ENCODE results near the gene PALM3. TPM values are rescaled to one million over a fixed set of nuclear protein-coding genes. Genes with fewer than 3 reads are reported as not detected.

PALM3 gene
- total and polyA plus RNA-seq, 2 experiments from 2014 or later: 16.6 to 45.8 TPM

DNA sequence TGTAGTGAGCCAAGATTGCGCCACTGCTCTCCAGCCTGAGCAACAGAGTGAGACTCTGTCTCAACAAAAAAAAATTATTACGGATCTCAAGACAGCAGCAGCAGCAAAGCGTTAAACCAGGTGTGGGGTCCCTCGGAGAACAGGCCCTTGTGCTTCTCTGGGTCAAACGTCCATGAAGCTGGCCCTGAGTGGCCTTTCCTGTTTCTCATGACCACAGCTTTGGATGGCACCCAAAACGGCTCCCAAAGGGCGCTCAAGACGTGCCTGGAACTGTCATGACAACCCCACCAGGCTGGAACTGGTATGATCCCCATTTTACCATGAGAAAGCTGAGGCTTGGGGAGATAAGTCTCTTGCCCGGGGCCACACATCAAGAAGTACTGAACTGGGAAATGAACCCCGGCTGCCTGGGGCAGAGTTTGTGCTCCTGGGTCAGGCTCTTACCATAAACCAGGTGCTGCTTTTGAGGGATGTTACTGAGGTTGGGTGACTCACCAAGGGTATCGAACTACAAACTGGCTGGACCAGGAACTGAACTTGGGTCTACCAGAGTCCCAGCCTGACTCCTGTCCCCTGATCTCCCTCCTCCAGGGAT is 40.3 kb upstream of the PALM3 start (continued):
- TF ChIP-seq ZNF462 (CRISPR knock-in tag; IDR thresholded peaks at IDR 0.05): no peak
- no peak for TF ChIP-seq CTCF (conservative IDR thresholded peaks at IDR 0.05; ENCODE audit: low read depth in 2 of 2)
- TF ChIP-seq POLR2AphosphoS5 (IDR thresholded peaks at IDR 0.05; ENCODE audit: low read depth): no peak
- no peak for TF ChIP-seq JUNB (IDR thresholded peaks at IDR 0.05; ENCODE audit: unreplicated experiment)

GRCh38 chr19:14101003-14101545 is 39.2 kb upstream of the PALM3 start:
- Histone ChIP-seq H3K4me3 (no peak overlapping the region), H3K4me2 (no peak overlapping the region), H3K36me3 (ENCODE audit: insufficient read depth) (no peaks in the 10 kb centered on the region), H4K20me1 (replicated peaks; ENCODE audit: insufficient read depth) (no peaks in the 10 kb centered on the region), H3K4me1 (ENCODE audit: insufficient read depth) (no peaks in the 10 kb centered on the region), H3F3A (replicated peaks; ENCODE audit: low read depth) (0 out of 2 replicates have a peak, but pooled peaks cover 14% of the 10 kb centered on the region), H3K27me3 (ENCODE audit: insufficient read depth) (no peaks in the 10 kb centered on the region), H2AFZ (no peak overlapping the region), H3K9me2 (ENCODE audit: insufficient read depth) (no peaks in the 10 kb centered on the region), H3K79me2 (replicated peaks; ENCODE audit: insufficient read depth) (no peaks in the 10 kb centered on the region), H3K27ac (ENCODE audit: low read depth) (no peak overlapping the region)
- no peak for DNase-seq (ENCODE audit: low spot score)
- H3K36me3 Mint-ChIP-seq (ENCODE audit: low read depth): peaks cover 8% of the 10 kb centered on the region; the same call in 2 of the 3 replicates
- H3K9me3 Mint-ChIP-seq: no peaks in the 10 kb centered on the region
- TF ChIP-seq STAT1 (IDR thresholded peaks at IDR 0.05; ENCODE audit: unreplicated experiment) (no peak), EZH2 (IDR thresholded peaks at IDR 0.05; ENCODE audit: low read depth, unreplicated experiment) (no peak), CREB1 (CRISPR knock-in tag; IDR thresholded peaks at IDR 0.05; ENCODE audit: low read depth) (no peak)
- TF ChIP-seq, protein P1, sequence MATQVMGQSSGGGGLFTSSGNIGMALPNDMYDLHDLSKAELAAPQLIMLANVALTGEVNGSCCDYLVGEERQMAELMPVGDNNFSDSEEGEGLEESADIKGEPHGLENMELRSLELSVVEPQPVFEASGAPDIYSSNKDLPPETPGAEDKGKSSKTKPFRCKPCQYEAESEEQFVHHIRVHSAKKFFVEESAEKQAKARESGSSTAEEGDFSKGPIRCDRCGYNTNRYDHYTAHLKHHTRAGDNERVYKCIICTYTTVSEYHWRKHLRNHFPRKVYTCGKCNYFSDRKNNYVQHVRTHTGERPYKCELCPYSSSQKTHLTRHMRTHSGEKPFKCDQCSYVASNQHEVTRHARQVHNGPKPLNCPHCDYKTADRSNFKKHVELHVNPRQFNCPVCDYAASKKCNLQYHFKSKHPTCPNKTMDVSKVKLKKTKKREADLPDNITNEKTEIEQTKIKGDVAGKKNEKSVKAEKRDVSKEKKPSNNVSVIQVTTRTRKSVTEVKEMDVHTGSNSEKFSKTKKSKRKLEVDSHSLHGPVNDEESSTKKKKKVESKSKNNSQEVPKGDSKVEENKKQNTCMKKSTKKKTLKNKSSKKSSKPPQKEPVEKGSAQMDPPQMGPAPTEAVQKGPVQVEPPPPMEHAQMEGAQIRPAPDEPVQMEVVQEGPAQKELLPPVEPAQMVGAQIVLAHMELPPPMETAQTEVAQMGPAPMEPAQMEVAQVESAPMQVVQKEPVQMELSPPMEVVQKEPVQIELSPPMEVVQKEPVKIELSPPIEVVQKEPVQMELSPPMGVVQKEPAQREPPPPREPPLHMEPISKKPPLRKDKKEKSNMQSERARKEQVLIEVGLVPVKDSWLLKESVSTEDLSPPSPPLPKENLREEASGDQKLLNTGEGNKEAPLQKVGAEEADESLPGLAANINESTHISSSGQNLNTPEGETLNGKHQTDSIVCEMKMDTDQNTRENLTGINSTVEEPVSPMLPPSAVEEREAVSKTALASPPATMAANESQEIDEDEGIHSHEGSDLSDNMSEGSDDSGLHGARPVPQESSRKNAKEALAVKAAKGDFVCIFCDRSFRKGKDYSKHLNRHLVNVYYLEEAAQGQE (IDR thresholded peaks at IDR 0.05; ENCODE audit: unreplicated experiment): no peak
- no peaks in the 10 kb centered on the region for H3K27me3 Mint-ChIP-seq (ENCODE audit: insufficient read depth, low read depth, poor library complexity)
- no peak overlapping the region for H3K27ac Mint-ChIP-seq
- H3K4me1 Mint-ChIP-seq: no peaks in the 10 kb centered on the region
- H3K4me3 Mint-ChIP-seq: no peak overlapping the region
- no peak for ATAC-seq

Data from GM23338 (cell line).